Sigmoid colon (tissue), 3 donors: Measurements from ENCODE around the gene SHKBP1.

Experiments
- POLR2A ChIP-seq, 2 donors: fragments of 450-650 bp; IDR thresholded peaks; one replicate each; pipeline ENCODE4 v1.6.1; 2016; ENCODE audit warnings: antibody characterized with exemption in 2 of 2, mild to moderate bottlenecking in 2 of 2, moderate library complexity in 2 of 2
- TF ChIP-seq, protein P1 (sequence below), 4 experiments: fragments of 450-650 bp in 3 of 4; fragments of 200-600 bp in 1 of 4; IDR thresholded peaks; one replicate each; pipeline ENCODE4 v1.5.1; 2016 to 2019; ENCODE audit warnings: antibody characterized with exemption in 4 of 4, mild to moderate bottlenecking in 3 of 4, moderate library complexity in 2 of 4

DNA sequence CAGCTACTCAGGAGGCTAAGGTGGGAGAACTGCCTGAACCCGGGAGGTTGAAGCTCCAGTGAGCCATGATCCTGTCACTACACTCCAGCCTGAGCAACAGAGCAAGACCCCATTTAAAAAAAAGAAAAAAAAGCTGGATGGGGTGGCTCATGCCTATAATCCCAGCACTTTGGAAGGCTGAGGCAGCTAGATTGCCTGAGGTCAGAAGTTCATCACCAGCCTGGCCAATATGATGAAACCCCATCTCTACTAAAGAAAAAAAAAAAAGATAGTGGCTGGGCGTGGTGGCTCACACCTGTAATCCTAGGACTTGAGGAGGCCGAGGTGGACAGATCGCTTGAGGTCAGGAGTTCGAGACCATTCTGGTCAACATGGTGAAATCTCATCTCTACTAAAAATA lies 39.5 kb downstream of the SHKBP1 start:
- TF ChIP-seq, protein P1, sequence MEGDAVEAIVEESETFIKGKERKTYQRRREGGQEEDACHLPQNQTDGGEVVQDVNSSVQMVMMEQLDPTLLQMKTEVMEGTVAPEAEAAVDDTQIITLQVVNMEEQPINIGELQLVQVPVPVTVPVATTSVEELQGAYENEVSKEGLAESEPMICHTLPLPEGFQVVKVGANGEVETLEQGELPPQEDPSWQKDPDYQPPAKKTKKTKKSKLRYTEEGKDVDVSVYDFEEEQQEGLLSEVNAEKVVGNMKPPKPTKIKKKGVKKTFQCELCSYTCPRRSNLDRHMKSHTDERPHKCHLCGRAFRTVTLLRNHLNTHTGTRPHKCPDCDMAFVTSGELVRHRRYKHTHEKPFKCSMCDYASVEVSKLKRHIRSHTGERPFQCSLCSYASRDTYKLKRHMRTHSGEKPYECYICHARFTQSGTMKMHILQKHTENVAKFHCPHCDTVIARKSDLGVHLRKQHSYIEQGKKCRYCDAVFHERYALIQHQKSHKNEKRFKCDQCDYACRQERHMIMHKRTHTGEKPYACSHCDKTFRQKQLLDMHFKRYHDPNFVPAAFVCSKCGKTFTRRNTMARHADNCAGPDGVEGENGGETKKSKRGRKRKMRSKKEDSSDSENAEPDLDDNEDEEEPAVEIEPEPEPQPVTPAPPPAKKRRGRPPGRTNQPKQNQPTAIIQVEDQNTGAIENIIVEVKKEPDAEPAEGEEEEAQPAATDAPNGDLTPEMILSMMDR (IDR thresholded peaks at IDR 0.05) = no peak
- no peak for TF ChIP-seq POLR2A (IDR thresholded peaks at IDR 0.05)
